Muscle layer of duodenum (tissue), 2 donors: ENCODE results near the gene CATSPERB.
"Not testable (repeated sequence)": the region's sequence is repeated elsewhere in the genome, so short reads cannot be mapped to it uniquely, and the experiment has no call there.

Experiments used
- H3K27ac ChIP-seq: one replicate; pipeline ENCODE4 v1.7.0; 2013; ENCODE audit warnings: mild to moderate bottlenecking, low read length
- H3K27me3 ChIP-seq: one replicate; pipeline ENCODE4 v1.7.0; 2013; ENCODE audit warnings: low read depth, mild to moderate bottlenecking, control low read depth, low read length
- H3K36me3 ChIP-seq, 2 donors: one replicate each; pipeline ENCODE4 v1.7.0; 2013; ENCODE audit warnings: low read length in 2 of 2, control low read depth in 1 of 2, mild to moderate bottlenecking in 1 of 2; ENCODE audit not compliant: insufficient read depth in 2 of 2, control insufficient read depth in 1 of 2
- H3K4me1 ChIP-seq, 2 donors: one replicate each; pipeline ENCODE4 v1.7.0; 2013; ENCODE audit warnings: low read length in 2 of 2, mild to moderate bottlenecking in 2 of 2, control low read depth in 1 of 2, moderate library complexity in 1 of 2; ENCODE audit not compliant: insufficient read depth in 2 of 2, control insufficient read depth in 1 of 2
- H3K4me3 ChIP-seq, 2 donors: one replicate each; pipeline ENCODE4 v1.7.0; 2013; ENCODE audit warnings: low read length in 2 of 2, low read depth in 1 of 2, mild to moderate bottlenecking in 1 of 2
- H3K9me3 ChIP-seq, 2 donors: one replicate each; pipeline ENCODE4 v1.7.0; 2013; ENCODE audit warnings: low read length in 2 of 2, control low read depth in 1 of 2, mild to moderate bottlenecking in 1 of 2; ENCODE audit not compliant: control insufficient read depth in 1 of 2
- donor health status: healthy.

CATSPERB gene

DNA sequence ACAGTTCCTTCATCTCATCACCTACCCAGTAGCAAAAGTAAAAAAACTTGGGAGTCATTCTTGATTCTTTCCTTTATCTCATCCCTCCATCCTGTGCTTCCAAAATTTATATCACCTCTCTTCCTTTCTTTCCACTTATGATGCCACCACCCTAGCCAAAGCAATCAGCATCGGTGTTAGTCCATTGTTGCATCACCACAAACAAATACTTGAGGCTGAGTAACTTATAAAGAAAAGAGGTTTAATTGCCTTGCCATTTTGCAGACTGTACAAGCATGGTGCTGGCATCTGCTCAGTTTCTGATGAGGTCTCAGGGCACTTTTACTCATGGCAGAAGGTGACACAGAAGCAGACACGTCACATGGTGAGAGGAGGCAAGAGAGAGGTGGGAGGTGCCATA is 19.8 kb upstream of the CATSPERB start:
- Histone ChIP-seq H3K27ac (no peak overlapping the region), H3K9me3 (no peaks in the 10 kb centered on the region), H3K4me3 (no peak overlapping the region), H3K4me1 (no peaks in the 10 kb centered on the region), H3K27me3 (no peaks in the 10 kb centered on the region), H3K36me3 (no peaks in the 10 kb centered on the region)

DNA sequence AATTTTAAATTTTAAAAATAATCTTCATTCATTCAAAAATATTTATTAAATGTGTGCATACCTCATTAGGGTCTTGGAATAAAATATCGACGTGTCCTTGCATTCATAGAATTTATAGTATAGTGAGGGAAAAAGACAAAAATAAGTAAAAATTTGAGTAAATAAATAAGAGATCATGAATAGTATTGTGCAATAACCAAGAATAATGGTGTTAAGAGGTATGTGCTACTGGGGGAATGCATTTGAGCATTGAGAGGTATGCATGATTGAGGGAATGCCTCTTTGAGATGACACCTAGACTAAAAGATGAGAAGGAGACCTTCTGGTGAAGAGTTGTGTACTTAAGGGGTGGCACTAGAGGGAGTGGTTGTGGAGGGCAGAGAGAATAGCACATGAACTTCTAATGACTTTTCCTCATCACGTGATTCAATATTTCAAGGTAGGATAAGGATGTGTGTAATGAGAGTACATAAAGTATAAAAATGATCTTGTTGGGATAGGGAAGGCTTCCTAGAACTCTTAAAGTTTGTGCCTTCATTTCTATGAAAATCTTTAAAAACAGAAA is 18.8 kb upstream of the CATSPERB start:
- no peaks in the 10 kb centered on the region for H3K9me3 ChIP-seq

DNA sequence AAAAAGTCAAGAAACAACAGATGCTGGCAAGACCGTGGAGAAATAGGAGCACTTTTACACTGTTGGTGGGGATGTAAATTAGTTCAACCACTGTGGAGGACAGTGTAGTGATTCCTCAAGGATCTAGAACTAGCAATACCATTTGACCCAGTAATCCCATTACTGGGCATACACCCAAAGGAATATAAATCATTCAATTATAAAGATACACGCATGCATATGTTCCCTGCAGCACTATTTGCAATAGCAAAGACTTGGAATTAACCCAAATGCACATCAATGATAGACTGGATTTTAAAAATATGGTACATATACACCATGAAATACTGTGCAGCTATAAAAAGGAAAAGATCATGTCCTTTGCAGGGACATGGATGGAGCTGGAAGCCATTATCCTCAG is 18.0 kb upstream of the CATSPERB start:
- Histone ChIP-seq H3K36me3 (no peaks in the 10 kb centered on the region), H3K9me3 (no peaks in the 10 kb centered on the region), H3K27me3 (no peaks in the 10 kb centered on the region), H3K4me1 (no peaks in the 10 kb centered on the region), H3K4me3 (no peak overlapping the region), H3K27ac (no peak overlapping the region)

More for the DNA sequence above, 18.8 kb upstream of the CATSPERB start:
- Histone ChIP-seq H3K36me3 (no peaks in the 10 kb centered on the region), H3K4me3 (no peak overlapping the region), H3K4me1 (no peaks in the 10 kb centered on the region), H3K27me3 (no peaks in the 10 kb centered on the region), H3K27ac (no peak overlapping the region)

DNA sequence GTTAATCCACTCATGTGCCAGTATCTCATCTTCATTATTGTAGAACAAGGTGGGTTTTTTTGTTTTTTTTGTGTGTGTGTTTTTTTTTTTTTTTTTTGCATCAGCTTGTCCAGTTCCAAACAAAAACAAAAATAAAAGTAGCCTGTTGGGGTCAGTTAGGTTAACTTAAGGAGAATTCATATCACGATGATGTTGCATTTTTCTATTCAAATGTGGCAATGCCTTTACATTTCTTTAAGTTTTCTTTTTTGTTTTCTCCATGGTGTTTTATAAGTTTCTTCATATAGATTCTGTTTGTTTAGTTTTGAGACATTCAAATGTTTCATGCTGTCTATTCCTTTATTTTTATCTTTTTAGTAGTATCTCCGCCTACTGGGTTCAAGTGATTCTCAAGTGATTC is 16.2 kb upstream of the CATSPERB start:
- no peaks in the 10 kb centered on the region for H3K9me3 ChIP-seq
- H3K27me3 ChIP-seq, result no peaks in the 10 kb centered on the region
- H3K4me3 ChIP-seq, result no peak overlapping the region
- H3K27ac ChIP-seq, result no peak overlapping the region
- no peaks in the 10 kb centered on the region for H3K36me3 ChIP-seq
- no peaks in the 10 kb centered on the region for H3K4me1 ChIP-seq

DNA sequence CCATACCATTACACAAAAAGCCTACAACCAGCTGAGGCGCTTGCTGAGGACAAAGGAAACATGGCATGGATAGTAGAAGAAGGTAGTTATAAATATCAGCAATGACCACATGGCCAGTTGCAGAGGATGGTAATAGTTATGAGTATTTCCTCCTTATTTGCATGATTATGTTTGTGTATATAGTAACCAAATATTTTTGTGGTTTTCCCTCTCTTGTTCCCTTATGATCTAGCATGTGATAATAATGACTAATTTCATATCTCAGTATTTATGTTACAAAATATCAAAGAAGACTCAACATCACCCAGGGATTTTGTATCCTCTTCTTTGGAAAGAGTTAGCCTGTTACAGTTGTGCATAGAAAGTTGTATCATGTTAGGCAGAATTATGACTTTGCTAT is 13.5 kb upstream of the CATSPERB start:
- Histone ChIP-seq H3K9me3 (no peaks in the 10 kb centered on the region), H3K27me3 (no peaks in the 10 kb centered on the region), H3K27ac (no peak overlapping the region)

DNA sequence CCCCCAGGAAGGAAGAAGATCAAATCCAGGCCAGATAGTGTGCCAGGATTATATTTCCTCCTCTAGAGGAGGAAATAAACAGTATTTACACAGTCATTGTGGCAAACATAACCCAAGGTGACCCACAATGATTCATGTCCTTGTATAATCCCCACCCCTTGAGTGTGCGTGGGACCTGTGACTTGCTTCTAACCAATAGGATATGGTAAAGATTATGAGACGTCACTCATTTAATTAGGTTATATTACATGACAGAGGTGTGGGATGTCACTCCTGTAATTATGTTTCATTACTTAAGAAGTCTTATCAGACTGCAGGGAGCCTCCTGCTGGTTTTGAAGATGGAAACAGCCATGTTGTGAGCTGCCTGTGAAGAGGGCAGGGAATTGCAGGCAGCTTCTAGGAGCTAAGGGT is 12.2 kb upstream of the CATSPERB start:
- no peaks in the 10 kb centered on the region for H3K9me3 ChIP-seq
- no peak overlapping the region for H3K4me3 ChIP-seq
- no peaks in the 10 kb centered on the region for H3K27me3 ChIP-seq
- H3K27ac ChIP-seq, result no peak overlapping the region
- no peaks in the 10 kb centered on the region for H3K4me1 ChIP-seq
- no peaks in the 10 kb centered on the region for H3K36me3 ChIP-seq

More for the DNA sequence above, 13.5 kb upstream of the CATSPERB start:
- Histone ChIP-seq H3K4me3 (no peak overlapping the region), H3K36me3 (no peaks in the 10 kb centered on the region), H3K4me1 (no peaks in the 10 kb centered on the region)

DNA sequence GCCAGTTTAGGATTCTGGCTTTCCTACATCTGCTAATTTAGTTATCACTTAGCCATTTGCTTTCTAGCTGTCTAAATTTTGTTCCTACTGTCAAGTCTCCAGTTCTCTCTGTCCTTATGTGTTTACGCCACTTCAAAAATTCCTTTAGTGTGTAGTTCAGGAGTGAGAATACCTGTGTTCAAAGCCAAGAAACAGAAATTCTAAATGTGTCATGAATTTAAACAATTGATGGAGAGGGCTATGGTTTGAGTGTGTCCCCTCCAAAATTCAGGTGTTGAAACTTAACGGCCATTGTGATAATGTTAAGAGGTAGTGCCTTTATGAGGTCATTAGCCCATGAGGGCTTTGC is 11.4 kb upstream of the CATSPERB start:
- no peaks in the 10 kb centered on the region for H3K27me3 ChIP-seq
- H3K27ac ChIP-seq, result no peak overlapping the region

DNA sequence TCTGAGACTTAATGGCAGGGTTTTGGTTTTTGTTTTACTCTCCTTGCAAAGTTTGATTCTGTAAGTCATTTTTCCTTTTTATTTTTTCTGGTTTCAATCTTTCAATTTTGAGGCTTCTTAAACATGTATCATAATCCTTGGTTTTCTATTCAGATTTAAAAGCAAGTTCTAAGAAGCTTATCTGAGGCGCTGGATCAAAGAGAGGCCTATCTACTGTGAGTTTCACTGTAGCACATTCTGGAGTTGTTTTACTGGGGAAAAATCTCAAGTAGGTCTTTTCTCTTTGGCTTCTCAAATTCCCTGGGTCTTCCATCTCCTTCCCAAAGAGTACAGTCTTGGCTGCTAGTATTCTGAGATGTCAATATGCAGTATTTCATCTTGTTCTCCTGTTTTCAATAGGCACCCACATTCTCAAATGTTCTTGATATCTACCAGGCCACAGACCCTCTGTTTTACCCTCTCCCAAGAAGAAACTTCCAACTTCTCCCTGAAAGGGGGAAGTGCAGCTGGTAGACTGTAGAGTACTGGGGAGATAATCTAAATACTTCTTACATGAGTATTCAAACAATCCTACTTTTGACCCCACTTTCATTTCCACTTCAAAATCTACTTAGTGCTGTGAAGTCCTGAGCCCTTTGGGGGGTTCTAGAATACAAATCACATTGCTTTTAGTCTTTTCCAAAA is 10.9 kb upstream of the CATSPERB start:
- H3K4me1 ChIP-seq, result no peaks in the 10 kb centered on the region

More for the DNA sequence above, 11.4 kb upstream of the CATSPERB start:
- Histone ChIP-seq H3K4me1 (no peaks in the 10 kb centered on the region), H3K9me3 (no peaks in the 10 kb centered on the region), H3K4me3 (no peak overlapping the region), H3K36me3 (no peaks in the 10 kb centered on the region)

DNA sequence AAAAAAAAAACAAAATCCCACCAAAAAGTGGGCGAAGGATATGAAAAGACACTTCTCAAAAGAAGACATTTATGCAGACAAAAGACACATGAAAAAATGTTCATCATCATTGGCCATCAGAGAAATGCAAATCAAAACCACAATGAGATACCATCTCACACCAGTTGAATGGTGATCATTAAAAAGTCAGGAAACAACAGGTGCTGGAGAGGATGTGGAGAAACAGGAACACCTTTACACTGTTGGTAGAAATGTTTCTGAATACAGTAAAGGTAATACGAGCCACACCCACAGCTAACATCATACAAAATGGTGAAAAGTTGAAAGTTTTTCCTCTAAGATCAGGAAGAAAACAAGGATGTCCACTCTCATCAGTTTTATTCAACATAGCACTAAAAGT is 8.0 kb upstream of the CATSPERB start:
- H3K27me3 ChIP-seq, H3K4me1 ChIP-seq, H3K4me3 ChIP-seq, H3K9me3 ChIP-seq, H3K36me3 ChIP-seq, H3K27ac ChIP-seq: not testable (repeated sequence)

More for the DNA sequence above, 10.9 kb upstream of the CATSPERB start:
- Histone ChIP-seq H3K36me3 (no peaks in the 10 kb centered on the region), H3K27ac (no peak overlapping the region), H3K27me3 (no peaks in the 10 kb centered on the region), H3K4me3 (no peak overlapping the region), H3K9me3 (no peaks in the 10 kb centered on the region)

DNA sequence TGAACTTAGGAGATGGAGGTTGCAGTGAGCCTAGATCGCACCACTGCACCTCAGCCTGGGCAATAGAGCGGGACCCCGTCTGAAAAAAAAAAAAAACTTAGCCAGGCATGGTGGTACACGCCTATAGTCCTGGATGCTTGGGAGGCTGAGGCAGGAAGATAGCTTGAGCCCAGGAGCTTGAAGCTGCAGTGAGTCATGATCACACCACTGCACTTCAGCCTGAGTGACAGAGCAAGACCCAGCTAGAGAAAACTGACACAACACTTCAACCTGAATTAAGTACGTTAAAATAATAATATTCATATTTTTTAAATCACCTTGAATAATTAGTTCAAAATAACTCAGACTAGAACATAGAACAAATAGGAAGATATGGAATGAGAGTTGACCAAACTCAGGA is 5.7 kb upstream of the CATSPERB start:
- no peaks in the 10 kb centered on the region for H3K9me3 ChIP-seq

DNA sequence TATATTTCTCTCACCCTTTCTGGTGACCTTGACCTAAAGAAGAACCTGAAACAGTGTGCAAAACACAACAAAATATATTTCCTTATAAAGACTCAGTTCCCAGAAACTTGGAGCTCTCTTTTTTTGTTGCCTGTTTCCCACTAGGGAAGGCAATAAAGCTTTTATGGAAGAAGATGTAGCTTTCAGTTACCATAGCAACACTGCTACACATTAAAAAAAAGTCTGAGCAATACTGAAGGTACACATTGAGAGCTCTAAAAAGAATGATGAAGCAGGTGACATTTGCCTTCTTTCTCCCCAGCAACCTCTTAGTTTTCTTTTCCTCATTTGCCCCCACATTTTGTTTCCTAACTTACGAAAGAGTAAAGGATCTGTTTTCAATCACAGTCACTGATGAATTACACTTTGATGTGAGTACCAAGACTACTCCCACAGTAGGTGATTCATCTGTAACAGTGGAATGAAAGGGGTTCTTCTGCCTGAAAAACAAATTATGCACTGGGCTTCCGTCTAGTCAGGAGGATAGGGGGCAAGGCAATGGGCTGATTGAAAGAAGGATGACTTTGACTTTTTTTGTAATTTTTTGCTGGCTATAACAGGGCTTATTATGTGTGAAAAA is 1.1 kb upstream of the CATSPERB start:
- H3K36me3 ChIP-seq, result no peaks in the 10 kb centered on the region
- H3K27ac ChIP-seq, result no peak overlapping the region

More for the DNA sequence above, 5.7 kb upstream of the CATSPERB start:
- Histone ChIP-seq H3K4me1 (no peaks in the 10 kb centered on the region), H3K4me3 (no peak overlapping the region), H3K27me3 (no peaks in the 10 kb centered on the region), H3K36me3 (no peaks in the 10 kb centered on the region), H3K27ac (no peak overlapping the region)

More for the DNA sequence above, 1.1 kb upstream of the CATSPERB start:
- H3K4me3 ChIP-seq, result no peak overlapping the region
- H3K27me3 ChIP-seq, result no peaks in the 10 kb centered on the region
- H3K9me3 ChIP-seq, result no peaks in the 10 kb centered on the region
- no peaks in the 10 kb centered on the region for H3K4me1 ChIP-seq
